ENCODE data around the gene DCLK2.

GRCh38 chr4:150123796-150124677 lies 45.8 kb downstream of the DCLK2 start:
- TF ChIP-seq CTCF (IDR thresholded peaks at IDR 0.05; ENCODE audit: insufficient read depth, low read length, poor library complexity, severe bottlenecking): no peak
- TF ChIP-seq EZH2phosphoT487 (conservative IDR thresholded peaks at IDR 0.05; ENCODE audit: low read length): no peak

Data from SU-DHL-6 (cell line).